Subcutaneous adipose tissue (tissue), 4 donors: ENCODE results near the gene NRP2. TPM values are rescaled to one million over a fixed set of nuclear protein-coding genes. Genes with fewer than 3 reads are reported as not detected.

Experiments
- CTCF ChIP-seq: fragments of 450-650 bp; IDR thresholded peaks from one replicate; pipeline ENCODE4 v1.5.1; 2016; ENCODE audit warnings: low read depth, mild to moderate bottlenecking, control low read depth, antibody characterized with exemption, moderate library complexity
- total RNA-seq, 4 donors: library from RNA; depleted of rRNA; stranded (reverse); fragments of >200 nt; gene quantifications; one replicate each; pipeline ENCODE4 v1.1.0, GENCODE V29; 2016

NRP2 gene
- total RNA-seq, 4 donors from 2014 or later, result 29.2 to 70.9 (median 56.1) TPM

GRCh38 chr2:205763708-205764211 is 81.5 kb downstream of the NRP2 start:
- no peak for TF ChIP-seq CTCF

GRCh38 chr2:205764270-205764746 is 82.0 kb downstream of the NRP2 start:
- TF ChIP-seq CTCF, result no peak

- no peak for TF ChIP-seq CTCF
Observed at GRCh38 chr2:205765151-205765550, 82.8 kb downstream of the NRP2 start.

- TF ChIP-seq CTCF, result no peak
Observed at GRCh38 chr2:205766779-205767359, 84.6 kb downstream of the NRP2 start.

GRCh38 chr2:205767617-205768016 is 85.3 kb downstream of the NRP2 start:
- no peak for TF ChIP-seq CTCF

- no peak for TF ChIP-seq CTCF
Observed at GRCh38 chr2:205768341-205768740, 86.0 kb downstream of the NRP2 start.

GRCh38 chr2:205768815-205769494 is 86.7 kb downstream of the NRP2 start:
- TF ChIP-seq CTCF, result no peak
